ENCODE results near the gene NBEAL1. TPM values are rescaled to one million over a fixed set of nuclear protein-coding genes. Genes with fewer than 3 reads are reported as not detected.
"Not testable (repeated sequence)": the region's sequence is repeated elsewhere in the genome, so short reads cannot be mapped to it uniquely, and the experiment has no call there.

NBEAL1 gene
- polyA plus RNA-seq, 1 experiment, result 11.7 TPM

DNA sequence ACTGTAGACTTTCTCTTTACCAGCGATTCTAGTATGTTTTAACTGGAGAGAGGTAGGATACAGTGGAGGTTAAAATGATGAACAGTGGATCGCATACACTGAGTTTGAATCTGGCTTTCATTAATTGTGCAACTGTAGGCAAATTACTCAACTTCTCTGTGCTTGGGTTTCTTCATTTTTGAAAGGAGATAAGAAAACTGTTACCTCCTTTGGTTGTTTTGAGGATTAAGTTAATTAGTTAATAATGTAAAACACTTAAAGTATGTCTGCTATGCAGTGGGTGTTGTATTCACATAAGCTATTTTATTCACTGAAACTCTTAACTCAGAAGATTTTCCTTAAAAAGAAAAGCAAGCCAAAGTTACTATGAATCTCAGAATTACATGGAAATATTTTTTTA lies 112.3 kb downstream of the NBEAL1 start:
- ChIA-PET POLR2A (no interaction called here), CTCF (interaction anchor here (0.6 kb wide), 1 partner anchor 12 kb away, joined by 13 read pairs; no protein-coding TSS in a partner anchor)
- Histone ChIP-seq H3K4me3 (ENCODE audit: low read depth, low read length) (no peak overlapping the region), H3K9me3 (ENCODE audit: control insufficient read depth, insufficient read depth, low read length) (no peaks in the 10 kb centered on the region), H3K27ac (ENCODE audit: low read depth, low read length) (no peak overlapping the region), H3K27me3 (ENCODE audit: control insufficient read depth, insufficient read depth, low read length) (no peaks in the 10 kb centered on the region)
- TF ChIP-seq, protein P1, sequence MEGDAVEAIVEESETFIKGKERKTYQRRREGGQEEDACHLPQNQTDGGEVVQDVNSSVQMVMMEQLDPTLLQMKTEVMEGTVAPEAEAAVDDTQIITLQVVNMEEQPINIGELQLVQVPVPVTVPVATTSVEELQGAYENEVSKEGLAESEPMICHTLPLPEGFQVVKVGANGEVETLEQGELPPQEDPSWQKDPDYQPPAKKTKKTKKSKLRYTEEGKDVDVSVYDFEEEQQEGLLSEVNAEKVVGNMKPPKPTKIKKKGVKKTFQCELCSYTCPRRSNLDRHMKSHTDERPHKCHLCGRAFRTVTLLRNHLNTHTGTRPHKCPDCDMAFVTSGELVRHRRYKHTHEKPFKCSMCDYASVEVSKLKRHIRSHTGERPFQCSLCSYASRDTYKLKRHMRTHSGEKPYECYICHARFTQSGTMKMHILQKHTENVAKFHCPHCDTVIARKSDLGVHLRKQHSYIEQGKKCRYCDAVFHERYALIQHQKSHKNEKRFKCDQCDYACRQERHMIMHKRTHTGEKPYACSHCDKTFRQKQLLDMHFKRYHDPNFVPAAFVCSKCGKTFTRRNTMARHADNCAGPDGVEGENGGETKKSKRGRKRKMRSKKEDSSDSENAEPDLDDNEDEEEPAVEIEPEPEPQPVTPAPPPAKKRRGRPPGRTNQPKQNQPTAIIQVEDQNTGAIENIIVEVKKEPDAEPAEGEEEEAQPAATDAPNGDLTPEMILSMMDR (IDR thresholded peaks at IDR 0.05; ENCODE audit: low read depth, low read length), result no peak
- DNase-seq (ENCODE audit: low read depth, low spot score), result no peak

GRCh38 chr2:203135105-203135504 lies 120.4 kb downstream of the NBEAL1 start:
- Histone ChIP-seq H3K4me3 (ENCODE audit: low read depth, low read length) (no peak overlapping the region), H3K9me3 (ENCODE audit: control insufficient read depth, insufficient read depth, low read length) (no peaks in the 10 kb centered on the region), H3K27me3 (ENCODE audit: control insufficient read depth, insufficient read depth, low read length) (no peaks in the 10 kb centered on the region), H3K27ac (ENCODE audit: low read depth, low read length) (no peak overlapping the region)
- ChIA-PET CTCF (no interaction called here), POLR2A (no interaction called here)
- TF ChIP-seq, protein P1 (IDR thresholded peaks at IDR 0.05; ENCODE audit: low read depth, low read length), result no peak
- DNase-seq (ENCODE audit: low read depth, low spot score), result no peak

GRCh38 chr2:203143391-203143790 lies 128.7 kb downstream of the NBEAL1 start:
- no peak for DNase-seq (ENCODE audit: low read depth, low spot score)
- Histone ChIP-seq H3K27ac (ENCODE audit: low read depth, low read length) (no peak overlapping the region), H3K9me3 (ENCODE audit: control insufficient read depth, insufficient read depth, low read length) (no peaks in the 10 kb centered on the region), H3K4me3 (ENCODE audit: low read depth, low read length) (no peak overlapping the region), H3K27me3 (ENCODE audit: control insufficient read depth, insufficient read depth, low read length) (no peaks in the 10 kb centered on the region)
- CTCF ChIA-PET, result interaction anchor here (0.6 kb wide), 1 partner anchor 262 kb away, joined by 3 read pairs; no protein-coding TSS in a partner anchor
- TF ChIP-seq, protein P1 (IDR thresholded peaks at IDR 0.05; ENCODE audit: low read depth, low read length), result no peak
- POLR2A ChIA-PET, result no interaction called here

DNA sequence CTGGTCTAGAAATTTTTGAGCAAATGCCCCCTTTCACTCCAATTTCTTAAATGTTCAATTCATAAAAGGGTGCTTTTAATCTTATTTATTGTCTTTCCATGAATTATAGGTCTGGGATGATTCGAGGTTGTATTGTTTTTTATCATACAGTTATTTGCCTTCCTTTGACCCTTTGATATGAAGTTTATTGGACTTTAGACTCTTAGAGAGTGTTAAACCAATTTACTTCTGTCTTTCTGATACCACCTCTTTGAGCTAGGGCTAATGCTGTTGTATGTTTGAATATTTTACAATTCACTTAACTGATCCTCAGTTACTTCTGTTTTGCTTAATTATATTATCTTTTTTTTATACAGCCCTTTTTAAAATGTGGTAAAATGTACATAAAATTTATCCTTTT lies 134.5 kb downstream of the NBEAL1 start:
- ChIA-PET POLR2A (no interaction called here), CTCF (no interaction called here)
- Histone ChIP-seq H3K9me3 (ENCODE audit: control insufficient read depth, insufficient read depth, low read length) (no peaks in the 10 kb centered on the region), H3K27me3 (ENCODE audit: control insufficient read depth, insufficient read depth, low read length) (no peaks in the 10 kb centered on the region), H3K4me3 (ENCODE audit: low read depth, low read length) (no peak overlapping the region), H3K27ac (ENCODE audit: low read depth, low read length) (no peak overlapping the region)
- TF ChIP-seq, protein P1 (IDR thresholded peaks at IDR 0.05; ENCODE audit: low read depth, low read length), result no peak
- DNase-seq (ENCODE audit: low read depth, low spot score), result no peak

DNA sequence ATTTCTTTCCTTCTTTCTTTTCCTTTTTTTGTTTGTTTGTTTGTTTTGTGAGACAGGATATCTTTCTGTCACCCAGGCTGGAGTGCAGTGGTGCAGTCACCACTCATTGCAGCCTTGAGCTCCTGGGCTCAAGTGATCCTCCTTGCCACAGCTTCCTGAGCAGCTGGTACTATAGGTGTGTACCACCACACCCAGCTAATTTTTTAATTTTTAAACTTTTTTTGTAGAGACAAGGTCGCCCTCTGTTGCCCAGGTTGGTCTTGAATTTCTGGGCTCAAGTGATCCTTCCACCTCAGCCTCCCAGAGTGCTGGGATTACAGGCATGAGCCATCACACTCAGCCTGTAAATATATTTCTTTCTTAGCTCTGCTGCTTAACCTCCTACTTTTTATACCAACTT lies 140.7 kb downstream of the NBEAL1 start:
- POLR2A ChIA-PET, result no interaction called here
- Histone ChIP-seq H3K27me3 (ENCODE audit: control insufficient read depth, insufficient read depth, low read length) (no peaks in the 10 kb centered on the region), H3K9me3 (ENCODE audit: control insufficient read depth, insufficient read depth, low read length) (no peaks in the 10 kb centered on the region), H3K4me3 (ENCODE audit: low read depth, low read length) (no peak overlapping the region), H3K27ac (ENCODE audit: low read depth, low read length) (no peak overlapping the region)
- TF ChIP-seq, protein P1 (IDR thresholded peaks at IDR 0.05; ENCODE audit: low read depth, low read length), result no peak
- CTCF ChIA-PET, result interaction anchor here (1.6 kb wide), 1 partner anchor 567 kb away, joined by 3 read pairs; no protein-coding TSS in a partner anchor
- no peak for DNase-seq (ENCODE audit: low read depth, low spot score)

GRCh38 chr2:203162722-203163121 lies 148.0 kb downstream of the NBEAL1 start:
- CTCF ChIA-PET; H3K4me3 ChIP-seq (ENCODE audit: low read depth, low read length); DNase-seq (ENCODE audit: low read depth, low spot score); POLR2A ChIA-PET; H3K27ac ChIP-seq (ENCODE audit: low read depth, low read length); H3K27me3 ChIP-seq (ENCODE audit: control insufficient read depth, insufficient read depth, low read length); H3K9me3 ChIP-seq (ENCODE audit: control insufficient read depth, insufficient read depth, low read length): not testable (repeated sequence)

Data from AG04450 (cell line).